CD4-positive, CD25-positive, alpha-beta regulatory T cell (primary cell): ENCODE data around the gene NCAM1. TPM values are rescaled to one million over a fixed set of nuclear protein-coding genes. Genes with fewer than 3 reads are reported as not detected.
A peak's percentile ranks its signal among the peaks of the same experiment; 100 is the strongest.

Experiments
- ATAC-seq, 2 donors: fragments of 150-1000 bp; cut with Tn5 transposase; one replicate each; pipeline ENCODE4 v1.10.0; 2021; ENCODE audit warnings: low read depth in 2 of 2, moderate number of reproducible peaks in 2 of 2, moderate library complexity in 1 of 2
- DNase-seq, 3 donors: peaks; one replicate each; pipeline versions ENCODE4 v3.0.0 to v3.0.0-alpha.2; 2012 to 2022; ENCODE audit warnings: mixed read lengths in 1 of 3
- H3K27ac ChIP-seq: one replicate; pipeline ENCODE4 v1.7.0; 2013; ENCODE audit warnings: mild to moderate bottlenecking, low read length; ENCODE audit not compliant: insufficient read depth, poor library complexity, severe bottlenecking
- H3K27me3 ChIP-seq: one replicate; pipeline ENCODE4 v1.7.0; 2013; ENCODE audit warnings: low read length; ENCODE audit not compliant: control insufficient read depth, insufficient read depth
- H3K36me3 ChIP-seq: one replicate; pipeline ENCODE4 v1.7.0; 2013; ENCODE audit warnings: mild to moderate bottlenecking, low read length, moderate library complexity; ENCODE audit not compliant: control insufficient read depth, insufficient read depth
- H3K4me1 ChIP-seq: 2 replicates; pipeline ENCODE4 v1.7.0; 2013; ENCODE audit warnings: mild to moderate bottlenecking, low read length; ENCODE audit not compliant: insufficient read depth, control insufficient read depth, poor library complexity, severe bottlenecking
- H3K4me3 ChIP-seq: one replicate; pipeline ENCODE4 v1.7.0; 2013; ENCODE audit warnings: low read depth, mild to moderate bottlenecking, low read length, moderate library complexity
- H3K9me3 ChIP-seq, 2 experiments: 1 replicate in 1 of 2; 2 replicates in 1 of 2; pipeline ENCODE4 v1.7.0; 2013; ENCODE audit warnings: low read length in 2 of 2, mild to moderate bottlenecking in 1 of 2, moderate library complexity in 1 of 2; ENCODE audit not compliant: control insufficient read depth in 2 of 2
- H3K27ac Mint-ChIP-seq, 3 donors: one replicate each; pipeline ENCODE4 v1.8.0; 2020 to 2022; ENCODE audit warnings: mild to moderate bottlenecking in 3 of 3, mixed read lengths in 3 of 3, moderate library complexity in 2 of 3
- H3K27me3 Mint-ChIP-seq: one replicate; pipeline ENCODE4 v1.8.0; 2022; ENCODE audit warnings: mild to moderate bottlenecking, mixed read lengths
- H3K36me3 Mint-ChIP-seq: one replicate; pipeline ENCODE4 v1.8.0; 2020; ENCODE audit warnings: mixed read lengths
- H3K4me1 Mint-ChIP-seq, 4 donors: one replicate each; pipeline ENCODE4 v1.8.0; 2020 to 2022; ENCODE audit warnings: mixed read lengths in 4 of 4, mild to moderate bottlenecking in 1 of 4
- H3K4me3 Mint-ChIP-seq, 4 donors: one replicate each; pipeline ENCODE4 v1.8.0; 2020 to 2022; ENCODE audit warnings: mild to moderate bottlenecking in 4 of 4, mixed read lengths in 4 of 4, moderate library complexity in 3 of 4
- H3K9me3 Mint-ChIP-seq, 7 donors: one replicate each; pipeline ENCODE4 v1.8.0; 2020 to 2022; ENCODE audit warnings: mixed read lengths in 7 of 7, mild to moderate bottlenecking in 3 of 7, moderate library complexity in 2 of 7
- polyA plus RNA-seq, 4 donors: library from polyadenylated mRNA; unstranded; fragments of 300-500 nt; fragmentation: Illumina TruSeq; gene quantifications; one replicate each; pipeline ENCODE4 v1.2.3, GENCODE V29; 2021
- total RNA-seq: library from RNA; stranded (reverse); gene quantifications from one replicate; pipeline ENCODE4 v1.2.3, GENCODE V29; 2022

NCAM1 gene
- total and polyA plus RNA-seq, 5 donors from 2014 or later = 0.03 to 0.79 (median 0.11) TPM; not detected in 1

GRCh38 chr11:113178381-113179070, 217.3 kb downstream of the NCAM1 start:
- no peak overlapping the region for H3K4me3 Mint-ChIP-seq
- ATAC-seq (no peak), DNase-seq (no peak)
- Histone ChIP-seq H3K4me3 (no peak overlapping the region), H3K4me1 (no peaks in the 10 kb centered on the region), H3K9me3 (no peaks in the 10 kb centered on the region), H3K27ac (no peak overlapping the region), H3K27me3 (peaks cover 2% of the 10 kb centered on the region), H3K36me3 (no peaks in the 10 kb centered on the region)
- H3K4me1 Mint-ChIP-seq = no peaks in the 10 kb centered on the region
- peaks cover 14% of the 10 kb centered on the region for H3K27me3 Mint-ChIP-seq
- H3K27ac Mint-ChIP-seq = no peak overlapping the region
- H3K36me3 Mint-ChIP-seq = no peaks in the 10 kb centered on the region
- peaks cover 0 to 2% (median 0%) of the 10 kb centered on the region in 7 donors for H3K9me3 Mint-ChIP-seq

DNA sequence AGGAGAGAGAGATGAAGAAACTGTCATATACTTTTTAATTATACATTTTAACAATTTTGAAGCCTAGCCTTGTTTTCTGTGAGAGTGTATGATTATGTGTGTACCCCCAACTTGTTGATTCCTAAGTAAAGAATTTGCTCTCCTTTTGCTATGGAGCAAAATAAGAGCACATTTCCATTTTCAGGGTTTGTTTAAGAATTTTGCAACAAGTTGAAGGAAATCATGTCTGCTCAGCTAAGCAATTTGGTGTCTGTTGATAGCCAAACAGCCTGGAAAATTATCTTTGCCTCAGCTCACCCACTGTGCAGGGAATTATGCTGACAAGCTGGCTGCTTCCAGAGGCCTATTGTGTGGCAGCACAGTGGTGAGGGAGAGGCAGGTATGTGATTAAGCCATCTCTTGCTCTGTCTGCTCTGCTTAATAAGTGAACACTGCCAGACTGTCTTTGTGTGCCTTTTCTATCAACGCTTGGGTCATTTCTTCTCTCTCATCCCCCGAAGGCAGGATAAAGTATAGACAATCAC, 218.0 kb downstream of the NCAM1 start:
- Histone ChIP-seq H3K4me1 (no peaks in the 10 kb centered on the region), H3K4me3 (no peak overlapping the region), H3K27me3 (peaks cover 2% of the 10 kb centered on the region), H3K27ac (no peak overlapping the region), H3K9me3 (no peaks in the 10 kb centered on the region), H3K36me3 (no peaks in the 10 kb centered on the region)
- Mint-ChIP-seq H3K36me3 (no peaks in the 10 kb centered on the region), H3K27ac (no peak overlapping the region), H3K4me3 (no peak overlapping the region), H3K27me3 (peaks cover 18% of the 10 kb centered on the region), H3K4me1 (no peaks in the 10 kb centered on the region), H3K9me3 (peaks cover 0 to 2% (median 0%) of the 10 kb centered on the region in 7 donors)
- ATAC-seq (no peak), DNase-seq (no peak)

DNA sequence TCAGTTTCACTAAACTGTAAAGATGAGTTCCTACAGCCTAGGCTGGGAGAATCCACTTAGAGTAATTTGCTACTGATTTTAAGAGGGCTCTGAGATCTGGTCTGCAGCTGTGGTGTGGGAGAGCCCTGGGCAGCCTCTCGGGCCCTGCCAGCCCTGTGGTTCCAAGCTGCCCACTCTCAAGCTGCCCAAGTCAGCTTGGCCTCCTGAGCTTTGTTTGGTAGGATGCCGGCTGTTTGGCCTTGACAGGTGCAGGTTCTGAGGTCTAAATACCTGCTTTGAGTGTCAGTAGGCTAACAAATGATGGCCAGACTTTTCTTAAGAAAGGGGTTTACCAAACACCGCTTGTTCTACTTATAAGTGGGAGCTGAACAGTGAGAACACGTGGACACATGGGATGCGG, 219.9 kb downstream of the NCAM1 start:
- Histone ChIP-seq H3K4me1 (no peaks in the 10 kb centered on the region), H3K9me3 (no peaks in the 10 kb centered on the region), H3K27ac (no peak overlapping the region), H3K4me3 (no peak overlapping the region), H3K27me3 (peaks cover 2% of the 10 kb centered on the region), H3K36me3 (no peaks in the 10 kb centered on the region)
- DNase-seq = no peak
- ATAC-seq = no peak
- H3K27me3 Mint-ChIP-seq = peaks cover 18% of the 10 kb centered on the region
- H3K4me3 Mint-ChIP-seq = no peak overlapping the region
- no peaks in the 10 kb centered on the region for H3K4me1 Mint-ChIP-seq
- H3K9me3 Mint-ChIP-seq = no peaks in the 10 kb centered on the region
- H3K27ac Mint-ChIP-seq = peak overlapping the region in 1 of 3 donors; percentile 81
- no peaks in the 10 kb centered on the region for H3K36me3 Mint-ChIP-seq

DNA sequence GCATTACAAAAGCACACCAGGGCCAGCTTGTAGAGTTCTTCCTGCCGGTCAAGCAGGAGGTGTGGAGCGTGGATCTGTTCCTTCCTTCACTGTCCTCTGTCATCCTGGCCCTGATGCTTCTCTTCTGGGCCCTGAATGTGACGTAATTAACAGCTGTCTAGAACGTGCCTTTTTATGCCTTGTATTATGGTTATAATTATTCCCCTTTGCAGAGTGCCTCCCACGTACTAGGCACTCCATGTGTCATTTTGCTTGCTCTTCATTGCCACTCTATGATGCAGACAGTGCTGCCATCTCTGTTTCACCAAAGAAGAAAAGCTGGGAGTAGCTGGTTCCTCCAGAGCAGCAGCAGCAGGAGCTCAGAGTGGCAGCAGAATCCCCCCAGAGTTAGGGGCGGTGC, 221.1 kb downstream of the NCAM1 start:
- H3K9me3 Mint-ChIP-seq = no peaks in the 10 kb centered on the region

GRCh38 chr11:113184498-113184897, 223.3 kb downstream of the NCAM1 start:
- Histone ChIP-seq H3K27me3 (peaks cover 2% of the 10 kb centered on the region), H3K36me3 (no peaks in the 10 kb centered on the region), H3K4me1 (no peaks in the 10 kb centered on the region), H3K4me3 (no peak overlapping the region), H3K9me3 (no peaks in the 10 kb centered on the region), H3K27ac (no peak overlapping the region)
- Mint-ChIP-seq H3K27ac (no peak overlapping the region), H3K9me3 (no peaks in the 10 kb centered on the region), H3K36me3 (no peaks in the 10 kb centered on the region), H3K4me3 (no peak overlapping the region), H3K27me3 (peaks cover 7% of the 10 kb centered on the region), H3K4me1 (no peaks in the 10 kb centered on the region)
- ATAC-seq (no peak), DNase-seq (no peak)

More for the DNA sequence above, 221.1 kb downstream of the NCAM1 start:
- Mint-ChIP-seq H3K36me3 (no peaks in the 10 kb centered on the region), H3K4me1 (no peaks in the 10 kb centered on the region), H3K27ac (no peak overlapping the region), H3K4me3 (no peak overlapping the region), H3K27me3 (peaks cover 18% of the 10 kb centered on the region)
- DNase-seq = no peak
- Histone ChIP-seq H3K9me3 (no peaks in the 10 kb centered on the region), H3K36me3 (no peaks in the 10 kb centered on the region), H3K27ac (no peak overlapping the region), H3K4me1 (no peaks in the 10 kb centered on the region), H3K4me3 (no peak overlapping the region), H3K27me3 (no peaks in the 10 kb centered on the region)
- no peak for ATAC-seq

GRCh38 chr11:113188371-113188834, 227.2 kb downstream of the NCAM1 start:
- no peak overlapping the region for H3K4me3 Mint-ChIP-seq
- no peaks in the 10 kb centered on the region for H3K9me3 Mint-ChIP-seq
- Histone ChIP-seq H3K36me3 (no peaks in the 10 kb centered on the region), H3K27ac (no peak overlapping the region), H3K4me1 (no peaks in the 10 kb centered on the region), H3K27me3 (peaks cover 2% of the 10 kb centered on the region), H3K4me3 (no peak overlapping the region), H3K9me3 (no peaks in the 10 kb centered on the region)
- DNase-seq = no peak
- ATAC-seq = no peak
- no peak overlapping the region for H3K27ac Mint-ChIP-seq
- no peaks in the 10 kb centered on the region for H3K4me1 Mint-ChIP-seq
- H3K27me3 Mint-ChIP-seq = peaks cover 5% of the 10 kb centered on the region
- no peaks in the 10 kb centered on the region for H3K36me3 Mint-ChIP-seq

DNA sequence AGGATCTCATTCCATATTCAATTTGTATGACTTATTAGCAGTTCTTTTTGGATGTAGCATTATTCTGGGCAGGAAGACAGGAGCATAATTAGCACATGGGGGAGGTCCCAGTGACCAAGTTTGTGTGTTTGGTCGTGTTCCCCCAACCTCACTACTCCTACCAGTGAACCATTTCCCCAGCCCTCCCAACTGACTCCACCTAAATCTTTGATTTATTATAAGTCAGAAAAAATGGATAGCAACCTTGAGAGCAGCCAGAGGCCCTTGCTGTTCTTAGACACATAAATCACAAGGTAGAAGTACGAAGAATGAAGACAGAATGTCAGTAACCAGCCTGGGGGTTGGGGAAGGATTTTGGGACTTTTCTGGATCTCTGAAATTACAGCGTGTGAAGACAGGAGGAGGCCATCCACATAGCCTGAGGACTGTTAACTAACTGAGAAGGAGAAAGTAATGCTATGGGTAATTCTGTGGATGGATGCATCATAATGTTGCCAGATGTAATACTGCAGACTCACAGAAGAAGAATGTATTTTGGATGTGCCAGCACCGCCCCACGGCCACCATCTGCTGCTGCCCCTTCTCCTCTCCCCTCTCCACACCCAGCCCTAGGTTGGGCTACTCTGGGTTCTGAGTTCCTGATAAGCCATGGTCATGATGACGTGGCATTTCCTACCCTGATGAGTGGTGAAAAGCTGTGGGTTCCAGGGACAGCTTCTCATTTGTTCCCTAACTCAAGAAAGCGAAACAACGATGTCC, 228.9 kb downstream of the NCAM1 start:
- no peaks in the 10 kb centered on the region for H3K36me3 ChIP-seq
- H3K9me3 ChIP-seq = no peaks in the 10 kb centered on the region
- DNase-seq (no peak), ATAC-seq (peak in 1 of 2 donors; percentile 41)
- H3K4me3 ChIP-seq = no peak overlapping the region
- Mint-ChIP-seq H3K4me1 (no peaks in the 10 kb centered on the region), H3K27ac (no peak overlapping the region), H3K27me3 (no peaks in the 10 kb centered on the region), H3K36me3 (no peaks in the 10 kb centered on the region), H3K9me3 (no peaks in the 10 kb centered on the region), H3K4me3 (no peak overlapping the region)
- no peaks in the 10 kb centered on the region for H3K4me1 ChIP-seq
- no peak overlapping the region for H3K27ac ChIP-seq
- H3K27me3 ChIP-seq = peaks cover 2% of the 10 kb centered on the region
